ENCODE data around the gene RNF138.
"Not testable (repeated sequence)": the region's sequence is repeated elsewhere in the genome, so short reads cannot be mapped to it uniquely, and the experiment has no call there.

The RNF138 gene

DNA sequence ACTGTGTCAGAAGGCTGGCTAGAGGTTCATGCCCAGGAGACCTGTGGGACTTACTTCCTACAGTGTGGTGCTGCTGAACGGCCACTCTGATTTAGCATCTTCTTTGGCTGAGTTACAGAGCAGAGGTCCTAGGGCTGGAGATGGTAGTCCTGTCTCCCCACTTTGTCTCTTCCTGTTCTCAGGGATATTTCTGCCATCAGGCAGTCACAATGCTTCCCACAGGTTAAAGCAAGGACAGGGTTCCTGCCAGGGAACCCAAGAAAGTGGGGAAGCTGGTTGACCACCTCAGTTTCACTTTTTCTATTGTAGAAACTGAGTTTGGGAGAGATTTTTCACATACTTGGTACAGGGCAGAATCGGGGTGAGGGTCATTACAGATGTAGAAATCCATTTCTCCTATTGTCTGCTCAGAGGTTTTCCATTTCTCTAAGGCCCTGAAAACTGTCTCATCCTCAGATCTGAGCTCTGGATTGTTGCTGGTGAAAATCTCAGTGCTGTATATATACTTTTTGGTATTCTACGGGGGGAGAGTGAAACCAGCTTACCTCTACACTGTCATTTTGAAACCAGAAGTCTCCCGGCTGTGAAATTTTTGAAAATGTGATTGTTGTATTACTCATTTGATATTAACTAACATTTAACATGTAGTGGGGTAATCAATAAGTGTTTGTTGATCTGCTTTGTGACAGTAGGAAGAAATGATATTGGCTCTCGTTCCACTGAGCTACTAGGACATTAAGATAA lies 61.2 kb downstream of the RNF138 start:
- TF ChIP-seq CTCF (IDR thresholded peaks at IDR 0.05; ENCODE audit: insufficient read depth, missing control alignments) = no peak
- FAIRE-seq (no peak), DNase-seq (ENCODE audit: insufficient read length, low spot score) (no peak)

GRCh38 chr18:32156855-32157254 lies 65.2 kb downstream of the RNF138 start:
- FAIRE-seq (no peak), DNase-seq (ENCODE audit: insufficient read length, low spot score) (no peak)
- no peak for TF ChIP-seq CTCF (IDR thresholded peaks at IDR 0.05; ENCODE audit: insufficient read depth, missing control alignments)

- DNase-seq (ENCODE audit: insufficient read length, low spot score) (no peak), FAIRE-seq (no peak)
Observed at GRCh38 chr18:32157580-32157979, 65.9 kb downstream of the RNF138 start.

DNA sequence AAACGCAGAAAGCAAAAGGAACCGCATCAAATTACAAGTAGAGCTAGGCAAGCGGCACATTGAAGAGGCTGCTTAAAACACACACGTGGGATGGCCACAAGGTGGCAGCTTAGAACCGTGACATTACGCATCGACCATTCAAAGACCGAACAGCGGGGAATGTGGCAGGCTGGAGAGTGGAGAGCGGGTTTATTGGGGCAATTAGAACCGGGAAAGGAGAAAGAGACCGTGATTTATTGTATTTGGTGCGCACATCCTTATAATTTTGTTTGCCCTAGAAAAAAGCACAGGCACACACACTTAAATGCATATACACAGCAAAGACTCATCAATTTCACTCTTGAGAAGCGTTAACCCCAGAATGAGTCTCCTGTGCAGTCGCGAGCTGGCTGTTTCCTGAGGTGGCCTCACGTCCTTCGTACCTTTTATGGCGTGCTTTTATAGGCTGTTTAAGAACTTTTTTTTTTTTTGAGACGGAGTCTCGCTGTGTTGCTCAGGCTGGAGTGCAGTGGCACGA lies 66.5 kb downstream of the RNF138 start:
- FAIRE-seq (peak; percentile 99), DNase-seq (ENCODE audit: insufficient read length, low spot score) (peak; percentile 50)
- peak; percentile 91 for TF ChIP-seq CTCF (IDR thresholded peaks at IDR 0.05; ENCODE audit: insufficient read depth, missing control alignments)

More at GRCh38 chr18:32157580-32157979, 65.9 kb downstream of the RNF138 start:
- no peak for TF ChIP-seq CTCF (IDR thresholded peaks at IDR 0.05; ENCODE audit: insufficient read depth, missing control alignments)

GRCh38 chr18:32158631-32159030 lies 67.0 kb downstream of the RNF138 start:
- not testable (repeated sequence) for FAIRE-seq; DNase-seq (ENCODE audit: insufficient read length, low spot score)

- TF ChIP-seq CTCF (IDR thresholded peaks at IDR 0.05; ENCODE audit: insufficient read depth, missing control alignments) = no peak
- FAIRE-seq (no peak), DNase-seq (ENCODE audit: insufficient read length, low spot score) (no peak)
Observed at GRCh38 chr18:32160547-32160946, 68.9 kb downstream of the RNF138 start.

DNA sequence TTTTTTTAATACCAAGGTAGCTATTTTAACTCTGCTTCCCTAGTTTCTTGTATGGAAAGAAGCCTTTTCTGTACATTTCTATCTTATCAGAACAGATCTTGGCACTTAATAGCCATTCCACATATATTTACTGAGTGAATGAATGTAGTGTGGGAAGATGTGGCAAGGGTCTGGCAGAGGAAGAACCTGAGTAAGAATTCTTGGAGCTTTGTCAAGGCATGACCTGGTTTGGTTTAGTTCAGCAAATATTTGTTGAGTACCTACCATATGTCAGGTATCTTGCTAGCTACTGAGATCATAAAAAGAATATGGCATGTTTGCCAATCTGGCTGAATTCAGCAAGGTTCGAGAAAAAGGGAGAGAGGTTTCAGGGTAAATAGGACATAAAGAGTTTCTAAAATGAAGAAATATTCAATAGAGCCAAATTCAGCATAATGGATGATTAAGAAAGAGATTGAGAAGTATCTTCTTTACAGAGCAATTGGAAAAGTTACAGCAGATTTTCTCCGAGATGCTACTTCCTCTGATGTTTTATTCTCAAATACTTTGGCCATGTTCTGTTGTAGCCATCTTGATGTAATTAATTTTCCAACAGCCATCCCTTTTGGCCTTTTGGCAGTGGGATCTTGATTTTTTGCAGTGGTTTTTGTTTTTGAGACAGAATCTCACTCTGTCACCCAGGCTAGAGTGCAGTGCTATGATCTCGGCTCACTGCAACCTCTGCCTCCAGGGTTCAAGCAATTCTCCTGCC lies 76.5 kb downstream of the RNF138 start:
- no peak for FAIRE-seq
- no peak for DNase-seq (ENCODE audit: insufficient read length, low spot score)
- no peak for TF ChIP-seq CTCF (IDR thresholded peaks at IDR 0.05; ENCODE audit: insufficient read depth, missing control alignments)
